IPS-15b (cell line): ENCODE data around the gene B3GALNT1.

ENCODE experiments used
- H3K27me3 ChIP-seq: one replicate; pipeline ENCODE4 v1.6.1; 2013; ENCODE audit warnings: low read length; ENCODE audit not compliant: control insufficient read depth, insufficient read depth
- H3K36me3 ChIP-seq: one replicate; pipeline ENCODE4 v1.6.1; 2013; ENCODE audit warnings: low read length; ENCODE audit not compliant: control insufficient read depth, insufficient read depth
- H3K4me1 ChIP-seq: one replicate; pipeline ENCODE4 v1.6.1; 2013; ENCODE audit warnings: mild to moderate bottlenecking, low read length; ENCODE audit not compliant: control insufficient read depth, insufficient read depth
- H3K4me3 ChIP-seq: one replicate; pipeline ENCODE4 v1.5.1; 2013; ENCODE audit warnings: low read depth, low read length
- H3K9ac ChIP-seq: one replicate; pipeline ENCODE4 v1.6.1; 2013; ENCODE audit warnings: low read depth, mild to moderate bottlenecking, low read length
- H3K9me3 ChIP-seq: one replicate; pipeline ENCODE4 v1.6.1; 2013; ENCODE audit warnings: mild to moderate bottlenecking, low read length; ENCODE audit not compliant: control insufficient read depth, insufficient read depth

Gene B3GALNT1

GRCh38 chr3:161108840-161109239 is 3.7 kb upstream of the B3GALNT1 start:
- Histone ChIP-seq H3K27me3 (peaks cover 24% of the 10 kb centered on the region), H3K36me3 (no peaks in the 10 kb centered on the region), H3K9me3 (no peaks in the 10 kb centered on the region), H3K4me3 (no peak overlapping the region), H3K9ac (no peak overlapping the region), H3K4me1 (peaks cover 4% of the 10 kb centered on the region)

GRCh38 chr3:161107311-161107710 is 2.2 kb upstream of the B3GALNT1 start:
- H3K4me1 ChIP-seq = peaks cover 4% of the 10 kb centered on the region
- no peaks in the 10 kb centered on the region for H3K36me3 ChIP-seq
- H3K9me3 ChIP-seq = no peaks in the 10 kb centered on the region
- peaks cover 29% of the 10 kb centered on the region for H3K27me3 ChIP-seq
- no peak overlapping the region for H3K9ac ChIP-seq
- H3K4me3 ChIP-seq = no peak overlapping the region

GRCh38 chr3:161103776-161104385 is 1.3 kb downstream of the B3GALNT1 start:
- Histone ChIP-seq H3K4me1 (peaks cover 4% of the 10 kb centered on the region), H3K9ac (no peak overlapping the region), H3K27me3 (peaks cover 29% of the 10 kb centered on the region), H3K4me3 (peak overlapping the region; percentile 74), H3K9me3 (no peaks in the 10 kb centered on the region), H3K36me3 (no peaks in the 10 kb centered on the region)

- no peak overlapping the region for H3K9ac ChIP-seq
- no peaks in the 10 kb centered on the region for H3K36me3 ChIP-seq
- peaks cover 4% of the 10 kb centered on the region for H3K4me1 ChIP-seq
Observed at GRCh38 chr3:161101609-161102008, 3.5 kb downstream of the B3GALNT1 start.

GRCh38 chr3:161100994-161101393 is 4.2 kb downstream of the B3GALNT1 start:
- Histone ChIP-seq H3K4me1 (peaks cover 4% of the 10 kb centered on the region), H3K27me3 (peaks cover 22% of the 10 kb centered on the region), H3K9me3 (no peaks in the 10 kb centered on the region), H3K9ac (no peak overlapping the region), H3K4me3 (no peak overlapping the region), H3K36me3 (no peaks in the 10 kb centered on the region)

More at GRCh38 chr3:161101609-161102008, 3.5 kb downstream of the B3GALNT1 start:
- Histone ChIP-seq H3K27me3 (peaks cover 28% of the 10 kb centered on the region), H3K4me3 (no peak overlapping the region), H3K9me3 (no peaks in the 10 kb centered on the region)

- no peak overlapping the region for H3K4me3 ChIP-seq
- no peaks in the 10 kb centered on the region for H3K4me1 ChIP-seq
- no peak overlapping the region for H3K9ac ChIP-seq
- no peaks in the 10 kb centered on the region for H3K9me3 ChIP-seq
- no peaks in the 10 kb centered on the region for H3K36me3 ChIP-seq
- no peaks in the 10 kb centered on the region for H3K27me3 ChIP-seq
Observed at GRCh38 chr3:161096771-161097367, 8.3 kb downstream of the B3GALNT1 start.

GRCh38 chr3:161093895-161094294 is 11.3 kb downstream of the B3GALNT1 start:
- Histone ChIP-seq H3K9me3 (no peaks in the 10 kb centered on the region), H3K4me3 (no peak overlapping the region), H3K36me3 (no peaks in the 10 kb centered on the region), H3K9ac (no peak overlapping the region), H3K4me1 (no peaks in the 10 kb centered on the region), H3K27me3 (no peaks in the 10 kb centered on the region)

GRCh38 chr3:161084277-161084676 is 20.9 kb downstream of the B3GALNT1 start:
- Histone ChIP-seq H3K27me3 (no peaks in the 10 kb centered on the region), H3K4me3 (no peak overlapping the region), H3K9me3 (no peaks in the 10 kb centered on the region), H3K4me1 (no peaks in the 10 kb centered on the region), H3K9ac (no peak overlapping the region), H3K36me3 (no peaks in the 10 kb centered on the region)

- no peak overlapping the region for H3K4me3 ChIP-seq
- no peaks in the 10 kb centered on the region for H3K27me3 ChIP-seq
- H3K4me1 ChIP-seq = no peaks in the 10 kb centered on the region
- no peaks in the 10 kb centered on the region for H3K36me3 ChIP-seq
- no peak overlapping the region for H3K9ac ChIP-seq
- no peaks in the 10 kb centered on the region for H3K9me3 ChIP-seq
Observed at GRCh38 chr3:161083131-161083530, 22.0 kb downstream of the B3GALNT1 start.

GRCh38 chr3:161082063-161082462 is 23.1 kb downstream of the B3GALNT1 start:
- H3K4me1 ChIP-seq = no peaks in the 10 kb centered on the region
- H3K9ac ChIP-seq = no peak overlapping the region
- H3K36me3 ChIP-seq = no peaks in the 10 kb centered on the region
- H3K4me3 ChIP-seq = no peak overlapping the region
- H3K9me3 ChIP-seq = no peaks in the 10 kb centered on the region
- no peaks in the 10 kb centered on the region for H3K27me3 ChIP-seq

- Histone ChIP-seq H3K36me3 (no peaks in the 10 kb centered on the region), H3K9me3 (no peaks in the 10 kb centered on the region), H3K9ac (no peak overlapping the region), H3K4me3 (no peak overlapping the region), H3K27me3 (no peaks in the 10 kb centered on the region), H3K4me1 (no peaks in the 10 kb centered on the region)
Observed at GRCh38 chr3:161081633-161082032, 23.5 kb downstream of the B3GALNT1 start.

GRCh38 chr3:161073181-161073580 is 32.0 kb downstream of the B3GALNT1 start:
- H3K9ac ChIP-seq = no peak overlapping the region
- peaks cover 2% of the 10 kb centered on the region for H3K36me3 ChIP-seq
- peaks cover 3% of the 10 kb centered on the region for H3K4me1 ChIP-seq
- no peaks in the 10 kb centered on the region for H3K27me3 ChIP-seq
- no peak overlapping the region for H3K4me3 ChIP-seq
- H3K9me3 ChIP-seq = no peaks in the 10 kb centered on the region
